ENCODE results near the gene ADARB1.

Gene ADARB1

GRCh38 chr21:45097827-45098387 lies 23.5 kb downstream of the ADARB1 start:
- no peak for DNase-seq

DNA sequence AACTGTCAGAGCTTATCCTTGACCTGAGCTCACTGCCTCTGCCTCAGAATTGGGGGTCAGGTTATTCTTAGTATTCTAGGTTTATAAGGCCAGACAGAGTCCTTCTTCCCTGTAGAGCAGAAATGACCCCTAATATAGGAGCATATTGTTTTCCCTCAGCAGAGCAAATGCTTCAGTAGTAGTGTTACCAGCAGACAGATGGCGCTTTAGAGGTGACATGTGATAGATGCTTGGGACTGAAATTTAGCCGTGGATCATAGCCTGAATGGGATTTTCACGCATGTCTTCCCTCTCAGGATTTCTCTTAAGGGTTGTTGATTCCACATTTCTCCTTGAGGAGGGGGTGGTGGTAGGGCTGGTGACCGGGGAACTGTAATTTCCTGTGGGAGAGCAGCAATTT lies 24.5 kb downstream of the ADARB1 start:
- DNase-seq = peak; percentile 43

GRCh38 chr21:45099571-45099970 lies 25.2 kb downstream of the ADARB1 start:
- no peak for DNase-seq

- no peak for DNase-seq
These were observed 26.5 kb downstream of the ADARB1 start for GRCh38 chr21:45100866-45101265.

- no peak for DNase-seq
These were observed 28.1 kb downstream of the ADARB1 start for GRCh38 chr21:45102391-45102932.

- DNase-seq = no peak
These were observed 29.7 kb downstream of the ADARB1 start for GRCh38 chr21:45103971-45104520.

- DNase-seq = no peak
These were observed 30.2 kb downstream of the ADARB1 start for GRCh38 chr21:45104560-45104959.

DNA sequence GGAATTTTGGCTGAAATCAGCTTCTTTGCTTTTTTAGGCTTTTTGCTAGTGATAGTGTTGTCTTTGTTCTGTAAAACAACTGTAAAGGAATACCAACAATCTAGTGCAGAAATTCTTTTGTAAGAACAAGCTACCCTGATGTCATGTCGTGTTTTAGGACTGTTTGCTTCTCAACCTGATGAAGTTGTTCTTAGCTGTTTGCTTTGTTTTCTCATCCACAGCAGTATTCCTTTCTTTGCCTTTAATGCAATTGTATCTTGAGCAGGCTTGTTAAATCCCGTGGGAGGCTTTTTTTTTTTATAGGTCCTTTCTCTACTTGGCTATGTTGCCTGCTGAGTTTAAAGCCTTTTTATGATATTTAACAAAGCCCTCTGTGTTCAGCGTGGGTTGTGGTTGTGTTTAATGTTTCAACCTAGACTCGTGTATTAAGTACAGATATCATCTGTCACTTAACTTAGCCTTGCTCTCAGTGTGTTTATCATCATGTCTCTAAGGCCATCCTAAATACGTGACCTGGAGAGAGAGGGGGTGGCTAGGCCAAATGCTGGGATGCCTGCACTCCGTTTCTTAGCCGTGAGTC lies 31.6 kb downstream of the ADARB1 start:
- DNase-seq = no peak

DNA sequence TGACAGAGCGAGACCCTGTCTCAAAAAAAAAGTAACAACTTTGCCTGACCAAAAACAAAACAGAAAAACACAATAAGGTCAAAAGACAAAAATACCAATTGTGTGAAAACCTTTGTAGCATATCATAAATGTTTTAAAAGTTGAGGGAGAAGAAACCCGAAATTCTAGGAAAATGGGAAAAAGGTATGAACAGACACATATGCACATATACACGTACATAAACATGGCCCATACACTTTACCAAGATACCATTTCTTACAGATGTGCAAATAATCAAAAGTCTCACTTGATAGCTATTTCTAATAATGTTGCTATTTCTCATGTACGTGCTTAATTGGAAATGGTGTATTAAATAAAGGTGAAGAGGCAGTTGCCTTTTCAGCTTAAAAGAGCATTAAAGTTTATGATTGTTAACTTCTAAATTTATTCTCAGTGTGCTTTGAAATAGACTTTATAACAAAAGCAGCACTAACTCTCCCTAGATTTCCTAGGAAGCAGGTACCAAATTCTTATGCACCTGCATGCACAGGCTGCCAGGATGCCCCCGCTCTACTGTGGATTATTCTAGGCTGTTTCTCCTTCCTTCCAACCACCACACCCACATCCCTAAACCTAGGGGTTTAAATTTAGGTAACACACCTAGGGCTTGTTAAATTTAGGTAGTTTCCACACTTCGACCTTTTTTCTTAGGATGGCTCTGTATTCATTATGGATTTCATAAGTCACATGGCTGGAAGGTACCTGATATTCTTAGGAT lies 33.8 kb downstream of the ADARB1 start:
- no peak for DNase-seq

GRCh38 chr21:45108808-45109781 lies 34.7 kb downstream of the ADARB1 start:
- no peak for DNase-seq

- DNase-seq = no peak
These were observed 35.6 kb downstream of the ADARB1 start for GRCh38 chr21:45109831-45110492.

GRCh38 chr21:45110873-45111624 lies 36.7 kb downstream of the ADARB1 start:
- no peak for DNase-seq

- no peak for DNase-seq
These were observed 37.3 kb downstream of the ADARB1 start for GRCh38 chr21:45111703-45112102.

GRCh38 chr21:45112371-45112770 lies 38.0 kb downstream of the ADARB1 start:
- DNase-seq = no peak

DNA sequence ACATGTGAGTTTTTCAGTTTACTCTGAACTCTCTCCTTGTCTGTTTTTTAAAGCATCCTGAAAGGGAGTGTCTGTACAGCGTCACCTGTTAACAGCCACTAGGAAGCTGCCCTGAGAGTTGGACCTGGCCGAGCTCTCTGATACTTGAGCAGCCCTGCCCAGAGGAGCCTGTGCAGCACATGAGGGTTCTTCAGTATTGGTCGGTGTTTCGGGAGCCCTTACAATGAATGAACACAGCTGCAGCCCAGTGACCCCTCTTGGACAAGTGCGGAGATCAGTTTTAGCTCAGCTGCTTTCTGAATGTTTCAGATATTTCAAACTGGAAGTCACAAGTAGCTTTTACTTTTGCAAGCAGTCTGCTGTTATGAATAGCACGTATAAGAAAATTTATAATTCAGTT lies 39.2 kb downstream of the ADARB1 start:
- no peak for DNase-seq

- DNase-seq = no peak
These were observed 39.7 kb downstream of the ADARB1 start for GRCh38 chr21:45114072-45114471.

GRCh38 chr21:45114475-45114874 lies 40.1 kb downstream of the ADARB1 start:
- DNase-seq = no peak

- no peak for DNase-seq
These were observed 40.8 kb downstream of the ADARB1 start for GRCh38 chr21:45115141-45115540.

- DNase-seq = no peak
These were observed 41.7 kb downstream of the ADARB1 start for GRCh38 chr21:45116066-45116465.

- no peak for DNase-seq
These were observed 42.9 kb downstream of the ADARB1 start for GRCh38 chr21:45117314-45117713.

DNA sequence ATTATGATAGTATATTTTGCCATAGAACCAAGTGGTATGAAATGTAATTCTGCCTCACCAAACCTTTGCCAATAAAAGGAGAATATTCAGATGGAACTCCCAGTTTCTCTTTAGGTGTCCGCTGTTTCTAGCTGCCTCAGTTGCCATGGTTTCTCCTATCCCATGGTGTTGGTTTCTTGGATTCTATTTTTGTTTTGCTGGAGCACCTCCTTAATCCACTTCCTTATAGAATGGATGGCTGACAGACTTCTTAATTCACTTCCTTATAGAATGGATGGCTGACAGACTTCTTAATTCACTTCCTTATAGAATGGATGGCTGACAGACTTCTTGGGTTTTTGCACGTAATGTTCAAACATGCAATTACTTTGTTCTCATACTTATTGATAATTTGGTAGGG lies 43.7 kb downstream of the ADARB1 start:
- DNase-seq = no peak
